GM19463 (cell line): ENCODE results near the gene UBXN2A.
"Not testable (repeated sequence)": the region's sequence is repeated elsewhere in the genome, so short reads cannot be mapped to it uniquely, and the experiment has no call there.

Experiments
- ATAC-seq: cut with Tn5 transposase; IDR thresholded peaks from one replicate; pipeline ENCODE4 v1.9.1; 2021; ENCODE audit warnings: mild to moderate bottlenecking, moderate library complexity; ENCODE audit not compliant: unreplicated experiment

UBXN2A gene

GRCh38 chr2:23940718-23941620 lies 706 bp downstream of the UBXN2A start:
- peak; percentile 58 for ATAC-seq

DNA sequence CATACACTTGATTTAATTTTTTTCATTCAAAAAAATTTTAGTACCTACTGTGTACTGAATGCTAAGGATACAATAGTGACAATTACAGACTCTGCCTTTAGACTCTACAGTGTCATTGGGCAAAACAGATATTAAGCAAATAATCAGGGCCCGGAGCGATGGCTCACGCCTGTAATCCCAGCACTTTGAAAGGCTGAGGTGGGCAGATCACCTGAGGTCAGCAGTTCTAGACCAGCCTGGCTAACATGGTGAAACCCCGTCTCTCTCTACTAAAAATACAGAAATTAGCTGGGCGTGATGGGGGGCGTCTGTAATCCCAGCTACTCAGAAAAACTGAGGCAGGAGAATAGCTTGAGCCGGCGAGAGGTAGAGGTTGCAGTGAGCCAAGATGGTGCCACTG lies 1.4 kb downstream of the UBXN2A start:
- no peak for ATAC-seq

DNA sequence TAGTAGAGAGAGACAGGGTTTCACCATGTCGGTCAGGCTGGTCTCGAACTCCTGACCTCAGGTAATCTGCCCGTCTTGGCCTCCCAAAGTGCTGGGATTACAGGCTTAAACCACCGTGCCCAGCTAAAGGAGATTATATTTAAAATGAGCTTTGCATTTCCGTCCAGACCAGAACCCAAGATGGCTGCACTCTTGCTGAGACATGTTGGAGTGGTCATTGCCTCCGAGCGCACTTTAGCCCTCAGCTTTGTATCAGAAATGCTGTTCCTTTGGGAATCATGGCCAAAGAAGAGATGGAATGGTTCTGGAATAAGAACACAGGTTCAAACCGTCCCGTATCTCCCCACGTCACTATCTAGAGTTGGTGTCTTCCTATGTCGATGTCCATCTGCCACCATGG lies 3.4 kb downstream of the UBXN2A start:
- no peak for ATAC-seq

DNA sequence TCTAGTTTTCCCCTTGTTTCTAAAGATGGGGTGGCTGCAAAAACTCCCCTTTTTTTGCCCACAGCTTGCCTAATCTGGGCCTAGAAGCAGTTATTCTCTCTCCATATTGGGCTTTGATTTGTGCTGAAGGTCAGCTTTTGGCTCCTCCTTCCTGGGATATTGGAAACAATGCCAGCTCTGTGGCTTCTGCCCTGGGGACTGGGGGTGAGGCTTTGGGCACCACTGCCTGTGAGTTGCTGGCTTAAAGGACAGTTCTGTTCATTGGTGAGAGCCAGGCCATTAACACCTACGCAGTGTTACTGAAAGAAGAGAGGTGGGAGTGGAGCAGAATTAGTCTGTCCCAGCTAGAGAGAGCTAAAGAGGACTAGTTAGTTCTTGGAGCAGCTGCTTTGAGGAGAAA lies 4.3 kb downstream of the UBXN2A start:
- no peak for ATAC-seq

- no peak for ATAC-seq
Measured at GRCh38 chr2:23944976-23945375, 4.7 kb downstream of the UBXN2A start.

DNA sequence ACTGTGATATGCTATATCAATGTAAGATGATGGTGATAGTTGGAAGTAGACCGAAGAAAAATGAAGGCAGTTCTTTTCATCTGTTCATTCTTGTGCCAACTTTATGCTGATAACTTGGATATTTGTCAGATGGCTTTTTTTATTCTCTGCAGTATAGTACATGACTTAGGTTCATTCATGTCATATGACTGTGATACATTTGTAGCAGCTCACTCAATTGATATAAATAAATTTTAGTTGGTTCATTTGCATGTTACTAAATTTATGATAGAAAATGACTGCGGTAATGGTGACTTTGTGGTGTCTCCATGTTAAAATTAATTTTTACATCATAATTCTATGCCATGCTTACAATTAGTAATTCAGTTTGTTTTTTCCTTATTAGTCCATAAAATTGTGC lies 7.1 kb downstream of the UBXN2A start:
- no peak for ATAC-seq

- not testable (repeated sequence) for ATAC-seq
Measured at GRCh38 chr2:23952558-23952957, 12.3 kb downstream of the UBXN2A start.

- ATAC-seq, result no peak
Measured at GRCh38 chr2:23953625-23954024, 13.4 kb downstream of the UBXN2A start.

- no peak for ATAC-seq
Measured at GRCh38 chr2:23954325-23955014, 14.2 kb downstream of the UBXN2A start.

DNA sequence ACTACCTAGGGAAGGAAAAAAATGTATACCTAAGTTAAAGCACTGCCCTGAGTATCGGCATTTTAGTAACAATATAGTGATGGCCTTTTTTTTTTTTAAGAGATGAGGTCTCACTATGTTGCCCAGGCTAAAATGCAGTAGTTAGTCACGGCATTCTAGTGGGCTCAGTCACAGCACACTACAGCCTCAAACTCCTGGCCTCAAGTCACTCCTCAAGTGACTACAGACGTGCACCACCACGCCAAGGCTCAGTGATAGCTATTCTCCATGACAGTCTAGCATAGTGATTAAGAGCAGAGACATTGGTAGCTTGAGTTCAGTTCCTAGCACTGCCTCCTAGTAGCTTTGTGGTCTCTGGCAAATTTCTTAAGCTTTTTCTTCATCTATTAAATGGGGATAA lies 27.6 kb downstream of the UBXN2A start:
- no peak for ATAC-seq

DNA sequence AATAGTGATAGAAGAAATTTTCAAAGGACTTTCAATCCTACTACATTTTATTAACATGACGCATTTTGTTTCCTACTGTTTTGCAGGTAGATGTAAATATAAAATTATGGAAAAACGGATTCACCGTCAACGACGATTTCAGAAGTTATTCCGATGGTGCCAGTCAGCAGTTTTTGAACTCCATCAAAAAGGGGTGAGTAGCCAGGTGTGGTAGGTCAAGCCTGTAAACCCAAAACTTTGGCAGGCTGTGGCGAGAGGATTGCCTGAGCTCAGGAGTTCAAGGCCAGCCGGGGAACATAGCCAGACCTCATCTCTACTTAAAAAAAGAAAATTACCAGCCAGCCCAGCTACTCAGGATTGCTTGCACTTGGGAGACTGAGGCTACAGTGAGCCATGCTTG lies 36.6 kb downstream of the UBXN2A start:
- no peak for ATAC-seq

DNA sequence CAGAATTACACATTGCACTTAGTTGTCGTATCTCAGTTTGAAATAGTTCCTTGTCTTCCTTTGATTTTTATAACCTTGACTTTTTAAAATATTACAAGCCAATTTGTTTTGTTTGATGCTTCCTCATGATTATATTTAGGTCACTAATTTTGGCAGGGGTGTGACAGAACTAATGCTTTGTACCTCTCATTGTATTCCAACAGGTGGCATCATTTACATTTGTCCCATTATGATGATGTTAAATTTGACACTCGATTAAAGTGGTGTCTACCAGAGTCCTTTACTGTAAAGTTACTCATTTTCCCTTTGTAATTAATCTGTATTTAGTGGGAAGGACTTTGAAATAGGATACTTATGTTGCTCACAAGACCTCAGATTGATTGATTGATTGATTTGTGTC lies 48.1 kb downstream of the UBXN2A start:
- ATAC-seq, result no peak

- ATAC-seq, result no peak
Measured at GRCh38 chr2:23992931-23993330, 52.7 kb downstream of the UBXN2A start.

DNA sequence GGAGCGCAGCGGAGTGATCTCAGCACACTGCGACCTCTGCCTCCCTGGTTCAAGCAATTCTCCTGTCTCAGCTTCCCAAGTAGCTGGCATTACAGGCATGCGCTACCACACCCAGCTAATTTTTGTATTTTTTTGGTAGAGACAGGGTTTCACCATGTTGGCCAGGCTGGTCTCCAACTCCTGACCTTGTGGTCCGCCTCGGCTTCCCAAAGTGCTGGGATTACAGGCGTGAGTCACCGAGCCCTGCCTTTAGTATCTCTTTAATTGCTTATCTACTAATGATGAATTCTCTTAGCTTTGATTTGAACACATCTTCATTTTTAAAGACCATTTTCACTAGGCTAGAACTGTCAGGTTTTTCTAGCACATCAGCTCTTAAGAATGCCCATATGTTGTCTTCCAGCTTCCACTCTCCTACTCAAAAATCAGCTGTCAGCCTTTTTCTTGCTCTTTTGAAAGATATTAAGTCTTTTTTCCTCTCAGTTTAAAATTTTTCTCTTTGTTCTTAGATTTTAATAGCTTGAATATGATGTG lies 53.5 kb downstream of the UBXN2A start:
- no peak for ATAC-seq

- no peak for ATAC-seq
Measured at GRCh38 chr2:23994567-23994966, 54.3 kb downstream of the UBXN2A start.

DNA sequence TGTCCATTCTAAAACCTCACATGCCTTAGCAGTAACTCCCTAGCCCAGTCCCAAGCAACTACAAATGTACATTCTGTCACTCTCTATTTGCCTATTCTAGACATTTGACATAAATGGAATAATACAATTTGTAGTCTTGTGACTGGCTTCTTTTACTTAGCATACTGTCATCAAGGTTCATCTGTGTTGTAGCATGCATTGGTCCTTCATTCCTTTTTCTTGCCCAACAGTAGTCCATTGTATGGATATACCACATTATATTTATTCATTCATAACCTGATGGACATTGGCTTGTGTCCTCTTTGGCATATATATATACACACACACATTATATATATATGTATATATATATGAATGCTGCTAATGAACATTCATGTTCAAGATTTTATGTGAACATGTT lies 67.4 kb downstream of the UBXN2A start:
- ATAC-seq, result no peak

DNA sequence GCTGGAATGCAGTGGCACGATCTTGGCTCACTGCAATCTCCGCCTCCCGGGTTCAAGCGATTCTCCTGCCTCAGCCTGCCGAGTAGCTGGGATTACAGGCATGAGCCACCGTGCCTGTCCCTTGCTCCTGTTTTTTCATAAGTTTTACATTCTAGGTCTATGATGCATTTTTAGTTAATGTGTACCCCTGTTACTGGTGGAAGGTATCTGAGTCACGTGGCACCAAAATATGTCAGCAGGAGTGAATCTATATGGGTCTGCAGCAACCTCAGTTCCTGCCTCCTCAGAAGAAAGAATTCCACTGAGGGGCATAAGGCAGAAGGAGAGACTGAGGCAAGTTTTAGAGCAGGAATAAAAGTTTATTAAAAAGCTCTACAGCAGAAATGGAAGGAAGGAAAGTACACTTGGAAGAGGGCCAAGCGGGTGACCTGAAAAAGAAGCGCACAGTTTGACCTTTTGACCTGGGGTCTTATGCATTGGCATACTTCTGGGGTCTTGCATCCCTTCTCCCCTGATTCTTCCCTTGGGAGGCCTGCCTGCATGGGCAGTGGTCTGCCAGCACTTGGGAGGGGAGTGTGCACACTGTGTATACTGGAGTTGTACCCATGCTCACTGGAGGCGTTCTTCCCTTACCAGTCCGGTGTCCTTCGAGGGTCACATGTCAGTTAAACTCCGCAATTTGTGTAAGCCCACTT lies 68.6 kb downstream of the UBXN2A start:
- ATAC-seq, result no peak

DNA sequence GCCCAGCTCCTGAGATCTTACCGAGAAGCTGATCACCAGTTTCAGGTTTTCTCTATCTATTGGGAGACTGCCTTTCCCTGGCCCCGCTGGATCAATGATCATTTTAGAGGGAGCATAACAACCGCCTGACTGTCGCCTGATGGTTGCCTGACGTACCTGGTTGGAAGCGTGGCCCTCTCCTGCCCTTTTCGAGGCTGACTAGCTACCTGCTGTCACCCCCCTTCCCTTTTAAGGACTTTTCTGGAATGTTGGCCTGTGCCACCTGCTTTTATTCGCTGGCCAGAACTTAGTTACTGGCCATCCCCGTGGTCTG lies 69.1 kb downstream of the UBXN2A start:
- no peak for ATAC-seq

DNA sequence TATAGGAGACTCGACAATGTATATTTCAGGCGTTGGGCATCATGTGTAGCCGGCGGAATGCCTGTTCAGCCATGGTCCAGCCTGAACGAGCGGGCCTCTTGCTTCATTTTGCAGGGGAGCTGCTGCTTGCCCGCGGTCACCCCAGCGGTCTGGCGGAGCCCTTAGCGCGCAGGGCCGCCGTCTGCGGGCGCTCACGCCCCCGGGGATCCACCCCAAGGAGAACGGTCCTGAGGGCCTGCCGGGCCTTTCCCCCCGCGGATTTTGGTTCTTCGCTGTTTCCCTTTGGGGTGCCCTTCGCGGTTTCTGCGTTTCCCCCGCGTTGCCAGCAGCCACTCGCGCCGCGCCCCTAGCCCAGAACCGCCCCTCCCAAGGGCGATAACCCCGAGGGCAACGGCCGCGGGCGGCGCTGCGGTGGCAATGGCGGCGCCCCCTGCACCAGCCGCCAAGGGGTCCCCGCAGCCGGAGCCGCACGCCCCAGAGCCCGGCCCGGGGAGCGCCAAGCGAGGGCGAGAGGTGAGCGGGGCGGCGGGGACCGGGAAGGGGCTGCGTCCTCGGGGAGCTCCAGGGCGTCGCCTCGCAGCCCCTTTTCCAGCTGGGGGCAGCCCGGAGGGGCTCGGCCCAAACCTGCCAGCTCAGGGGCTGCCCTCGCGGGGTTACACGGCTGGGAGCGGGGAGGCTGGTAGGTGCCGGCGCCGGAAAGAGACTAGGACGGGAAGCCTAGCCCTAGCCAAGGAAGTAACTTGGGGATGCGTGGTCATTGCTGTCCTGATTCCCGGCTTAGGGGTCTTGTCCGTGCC lies 69.6 kb downstream of the UBXN2A start, which contains the start of gene MFSD2B:
MFSD2B (plus strand) TSS at position 406 of the 797 bp plus-strand sequence; CDS start at position 418, 12 bp downstream.
- no peak for ATAC-seq

- ATAC-seq, result no peak
Measured at GRCh38 chr2:24010477-24011249, 70.4 kb downstream of the UBXN2A start.
